LNCaP clone FGC (cell line): ENCODE data around the gene LARGE1.

Experiments used
- DNase-seq: peaks from one replicate; pipeline ENCODE4 v3.0.0-alpha.2; 2011; ENCODE audit warnings: low read depth
- H3K4me3 ChIP-seq: 2 replicates; pipeline ENCODE4 v1.5.1; 2011; ENCODE audit warnings: mild to moderate bottlenecking, low read depth, low read length, control low read depth
- TF ChIP-seq, protein P1 (sequence below): IDR thresholded peaks from 2 replicates; pipeline ENCODE4 v1.5.1; 2012; ENCODE audit warnings: mild to moderate bottlenecking; ENCODE audit not compliant: control insufficient read depth, insufficient read depth; ENCODE audit errors: extremely low read depth

The LARGE1 gene

DNA sequence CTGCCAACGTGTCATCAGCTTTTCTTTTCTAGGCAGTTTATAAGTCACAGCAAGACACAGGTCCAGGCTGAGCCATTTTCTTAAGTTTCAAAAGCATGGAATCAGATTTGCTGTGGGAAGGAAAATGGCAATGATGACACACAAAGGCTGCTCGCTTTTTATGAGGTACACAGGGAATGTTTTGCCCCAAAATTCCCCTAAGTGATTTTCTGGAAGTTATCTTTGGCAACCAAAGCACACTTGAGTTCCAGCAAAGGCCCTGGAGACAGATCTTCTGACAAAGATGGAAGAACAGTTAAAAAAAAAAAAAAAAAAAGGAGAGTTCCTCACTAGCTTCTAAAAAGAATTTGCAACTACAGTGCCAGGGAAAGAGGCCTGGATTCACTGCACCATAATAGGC is 260.8 kb downstream of the LARGE1 start:
- H3K4me3 ChIP-seq: no peak overlapping the region
- DNase-seq: no peak
- TF ChIP-seq, protein P1, sequence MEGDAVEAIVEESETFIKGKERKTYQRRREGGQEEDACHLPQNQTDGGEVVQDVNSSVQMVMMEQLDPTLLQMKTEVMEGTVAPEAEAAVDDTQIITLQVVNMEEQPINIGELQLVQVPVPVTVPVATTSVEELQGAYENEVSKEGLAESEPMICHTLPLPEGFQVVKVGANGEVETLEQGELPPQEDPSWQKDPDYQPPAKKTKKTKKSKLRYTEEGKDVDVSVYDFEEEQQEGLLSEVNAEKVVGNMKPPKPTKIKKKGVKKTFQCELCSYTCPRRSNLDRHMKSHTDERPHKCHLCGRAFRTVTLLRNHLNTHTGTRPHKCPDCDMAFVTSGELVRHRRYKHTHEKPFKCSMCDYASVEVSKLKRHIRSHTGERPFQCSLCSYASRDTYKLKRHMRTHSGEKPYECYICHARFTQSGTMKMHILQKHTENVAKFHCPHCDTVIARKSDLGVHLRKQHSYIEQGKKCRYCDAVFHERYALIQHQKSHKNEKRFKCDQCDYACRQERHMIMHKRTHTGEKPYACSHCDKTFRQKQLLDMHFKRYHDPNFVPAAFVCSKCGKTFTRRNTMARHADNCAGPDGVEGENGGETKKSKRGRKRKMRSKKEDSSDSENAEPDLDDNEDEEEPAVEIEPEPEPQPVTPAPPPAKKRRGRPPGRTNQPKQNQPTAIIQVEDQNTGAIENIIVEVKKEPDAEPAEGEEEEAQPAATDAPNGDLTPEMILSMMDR: no peak

DNA sequence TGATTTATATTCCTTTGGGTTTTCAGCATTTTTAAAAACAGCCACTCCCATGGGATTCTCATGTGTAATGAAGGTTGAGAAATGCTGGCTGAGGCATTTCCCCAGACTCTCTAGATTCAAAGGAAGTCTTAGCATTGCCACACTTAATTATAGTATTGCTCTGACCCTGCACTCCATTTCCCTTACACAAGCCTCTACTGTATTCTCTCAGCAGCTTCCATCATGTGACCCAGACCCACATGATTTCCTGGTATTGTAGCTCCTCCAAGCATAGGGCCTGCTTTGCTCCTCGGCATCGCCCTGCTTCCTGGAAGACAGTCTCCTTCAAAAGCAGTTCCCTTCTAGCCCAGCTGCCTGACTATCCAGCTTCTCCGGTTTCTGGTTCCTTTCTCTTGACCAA is 261.5 kb downstream of the LARGE1 start:
- TF ChIP-seq, protein P1: no peak
- no peak overlapping the region for H3K4me3 ChIP-seq
- DNase-seq: no peak

DNA sequence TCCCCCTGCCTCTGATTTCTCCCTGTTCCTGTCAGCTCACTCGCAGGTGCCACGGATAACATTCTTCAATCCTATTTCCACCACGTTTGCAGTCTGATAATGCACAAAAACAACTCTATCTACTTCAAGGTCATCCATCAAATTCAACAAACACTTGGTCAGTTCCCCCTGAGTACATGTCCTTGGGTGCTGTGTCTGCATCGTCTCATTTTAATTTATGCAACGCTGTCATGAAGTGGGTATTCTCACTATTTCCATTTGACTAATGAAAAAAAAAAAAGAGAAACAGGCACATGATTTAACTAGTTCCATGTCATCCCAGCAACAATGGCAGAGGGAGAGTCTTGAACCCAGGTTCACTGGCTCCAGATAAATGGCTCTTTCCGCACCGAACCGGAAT is 262.6 kb downstream of the LARGE1 start:
- no peak for DNase-seq
- H3K4me3 ChIP-seq: no peak overlapping the region
- TF ChIP-seq, protein P1: no peak

DNA sequence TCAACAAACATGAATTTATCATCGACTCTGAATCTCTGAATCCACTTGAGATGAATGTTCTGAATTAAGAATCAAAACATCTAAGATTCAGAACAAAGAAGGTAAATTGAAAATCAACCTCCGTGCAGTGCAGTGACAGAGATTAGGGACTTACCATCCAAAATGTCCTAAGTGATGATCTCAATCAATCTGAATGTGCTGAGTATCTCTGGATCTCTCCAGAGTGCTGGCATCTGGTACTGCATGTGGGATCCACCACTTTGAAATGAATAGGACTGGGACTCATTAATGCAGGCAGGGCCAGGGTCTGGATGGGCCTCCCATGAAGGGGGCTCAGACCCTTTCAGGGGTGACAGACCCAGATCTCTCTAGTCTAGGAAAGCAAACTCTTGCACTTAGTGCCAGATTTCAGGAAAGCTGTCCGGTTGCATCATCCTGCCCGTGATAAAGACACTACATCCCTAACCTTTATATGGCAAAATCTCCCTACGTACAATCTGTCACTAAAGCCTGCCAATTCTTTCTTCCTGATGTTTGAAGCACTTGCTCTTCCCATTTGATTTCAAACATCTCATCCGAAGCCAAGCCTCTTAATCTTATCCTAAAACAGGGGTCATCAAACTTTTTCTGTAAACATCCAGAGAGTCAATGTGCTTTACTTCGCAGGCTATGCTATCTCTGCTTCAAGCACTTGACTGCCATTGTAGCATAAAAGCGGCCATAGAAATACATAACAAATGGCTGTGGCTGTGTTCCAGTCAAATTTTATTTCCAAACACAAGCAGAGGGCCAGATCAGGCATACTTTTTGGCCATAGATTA is 263.3 kb downstream of the LARGE1 start:
- no peak overlapping the region for H3K4me3 ChIP-seq
- TF ChIP-seq, protein P1: no peak
- no peak for DNase-seq

DNA sequence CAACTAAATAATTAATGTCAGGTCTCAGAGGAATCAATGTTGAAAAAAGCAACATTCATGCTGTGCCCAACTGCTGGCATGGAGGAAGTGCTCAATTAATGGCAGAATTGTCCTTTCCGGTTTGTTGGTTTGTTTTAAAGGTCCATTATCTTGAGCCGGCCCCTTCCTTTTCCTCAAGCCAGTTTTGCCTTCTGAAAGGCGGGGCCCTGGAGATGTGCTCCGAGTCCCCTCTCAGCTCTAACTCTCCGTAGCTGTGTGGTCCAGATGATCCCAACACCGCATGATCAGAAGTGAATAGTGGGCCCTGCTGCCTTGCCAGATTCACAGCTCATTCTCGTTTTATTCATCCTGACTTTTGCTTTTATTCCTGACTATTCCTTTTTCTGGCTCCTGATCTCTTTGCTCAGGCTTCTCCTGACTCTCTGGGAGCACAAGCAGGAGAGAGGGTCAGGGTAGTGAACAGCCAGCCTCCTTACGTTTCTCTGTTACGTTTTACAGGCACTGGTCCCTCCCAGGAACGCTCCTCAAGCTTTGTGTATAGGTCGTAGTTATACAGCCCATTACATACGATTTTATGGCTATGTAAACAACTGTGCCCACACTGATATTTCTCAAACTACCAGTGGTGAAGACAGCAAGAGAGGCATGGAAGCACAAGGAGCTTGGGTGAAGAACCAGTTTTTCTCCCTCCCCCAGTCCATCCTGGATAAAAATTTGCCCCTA is 265.9 kb downstream of the LARGE1 start:
- TF ChIP-seq, protein P1: no peak
- no peak for DNase-seq
- no peak overlapping the region for H3K4me3 ChIP-seq

DNA sequence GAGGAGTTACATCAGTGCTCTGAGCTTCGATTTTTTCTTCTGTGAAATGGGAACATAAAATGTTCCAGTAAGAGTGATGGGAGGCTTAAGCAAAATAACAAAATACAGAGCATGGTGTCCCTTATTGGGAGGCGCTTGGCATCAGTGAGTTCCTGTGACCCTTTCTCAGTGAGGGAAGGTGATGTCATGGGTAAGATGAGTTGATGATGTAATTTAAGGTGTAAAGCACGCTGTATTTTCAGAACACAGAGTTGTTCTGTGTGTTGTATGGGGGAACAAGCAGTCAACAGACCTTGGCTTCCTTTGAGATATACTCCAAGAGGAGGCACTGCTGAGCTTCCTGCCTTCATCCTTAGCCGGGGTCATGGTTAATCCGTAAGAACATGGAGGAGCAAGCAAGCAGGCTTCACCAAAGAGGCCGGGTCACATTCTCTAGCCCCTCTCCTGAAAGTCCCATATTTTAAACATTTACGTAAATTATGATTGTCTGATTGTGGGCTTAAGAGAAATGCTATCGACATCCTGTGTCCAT is 266.7 kb downstream of the LARGE1 start:
- no peak overlapping the region for H3K4me3 ChIP-seq
- no peak for DNase-seq
- TF ChIP-seq, protein P1: no peak
